ENCODE data around the gene MAP6. TPM values are rescaled to one million over a fixed set of nuclear protein-coding genes. Genes with fewer than 3 reads are reported as not detected.

The MAP6 gene
- total RNA-seq, 1 donor from 2014 or later: not detected

DNA sequence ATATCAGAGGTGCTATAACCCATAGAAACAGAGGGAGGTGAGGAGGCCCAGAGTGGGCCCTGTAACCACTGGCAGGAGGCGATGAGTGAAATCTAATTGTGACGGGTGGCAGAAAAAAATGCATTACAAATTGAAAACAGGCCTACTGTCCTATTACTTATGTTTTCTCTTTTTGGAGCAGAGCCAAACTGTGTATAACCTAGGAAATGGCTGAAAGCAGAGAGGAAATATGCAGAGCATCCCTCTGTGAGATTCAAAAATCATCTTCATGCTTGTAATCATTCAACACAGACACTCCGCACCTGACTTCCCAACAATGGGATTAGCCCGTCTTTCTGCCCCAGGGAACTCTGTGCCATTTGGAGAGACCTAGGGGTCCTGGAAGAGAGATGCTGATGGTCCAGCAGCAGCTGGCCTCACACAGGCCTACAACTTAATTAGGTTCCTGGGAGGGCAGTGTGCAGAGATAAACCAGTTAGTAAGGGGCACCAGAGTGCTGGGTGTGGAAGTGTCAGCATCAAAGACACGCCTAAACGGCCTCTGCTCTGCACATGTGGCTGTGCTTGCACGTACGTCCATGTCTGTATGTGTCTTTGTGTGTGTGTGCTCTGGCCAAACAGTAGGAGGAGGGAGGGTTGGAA lies 41.8 kb downstream of the MAP6 start:
- Histone ChIP-seq H3K27me3 (ENCODE audit: control insufficient read depth, insufficient read depth, low read length) (no peaks in the 10 kb centered on the region), H3K36me3 (ENCODE audit: control insufficient read depth, insufficient read depth, low read length) (no peaks in the 10 kb centered on the region), H3K4me3 (ENCODE audit: low read depth, low read length) (no peak overlapping the region)
- DNase-seq (ENCODE audit: low read depth) (no peak), FAIRE-seq (no peak)
- no peak for TF ChIP-seq CTCF (IDR thresholded peaks at IDR 0.05; ENCODE audit: insufficient read depth, low read length, severe bottlenecking)

DNA sequence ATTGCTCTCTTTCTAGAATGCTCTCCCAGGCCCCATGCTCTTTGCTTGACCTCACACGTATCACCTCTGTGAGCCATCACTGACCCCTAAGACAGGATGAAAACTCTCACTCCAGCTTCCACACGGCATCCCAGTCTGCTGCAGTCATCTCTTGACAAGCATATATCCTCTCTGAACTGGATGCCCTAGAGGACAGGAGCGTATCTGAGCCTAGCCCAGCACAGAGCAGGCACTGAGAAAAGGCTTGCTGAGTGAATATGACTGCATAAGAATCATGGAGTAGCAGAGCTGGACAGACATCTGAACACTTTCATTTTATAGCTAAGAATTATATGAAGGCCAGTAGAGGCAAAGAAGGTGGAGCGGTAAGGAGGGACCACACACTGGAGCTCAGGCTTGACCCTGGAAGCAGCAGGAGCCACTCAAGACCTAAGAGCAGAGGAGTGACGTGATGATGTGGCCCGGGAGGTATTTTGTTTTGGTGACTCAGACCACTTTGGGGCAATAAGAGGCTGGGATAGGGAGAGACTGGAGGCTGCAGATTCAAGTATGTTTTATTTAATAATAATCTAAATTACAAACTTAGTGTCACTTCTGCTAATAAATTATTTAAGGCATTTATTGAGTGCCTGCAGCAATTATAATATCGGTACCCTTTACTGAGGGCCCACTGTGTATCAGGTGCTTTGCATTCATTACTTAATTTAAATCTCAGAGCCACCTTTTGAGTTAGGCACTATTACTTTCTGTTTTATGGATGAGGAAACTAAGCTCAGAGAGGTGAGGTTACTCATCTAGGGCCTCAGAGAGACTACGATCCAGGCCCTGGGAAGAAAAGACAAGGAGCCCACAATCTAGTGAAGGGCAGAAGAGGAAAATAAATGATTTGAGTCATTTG lies 42.6 kb downstream of the MAP6 start:
- H3K36me3 ChIP-seq (ENCODE audit: control insufficient read depth, insufficient read depth, low read length): no peaks in the 10 kb centered on the region
- no peaks in the 10 kb centered on the region for H3K27me3 ChIP-seq (ENCODE audit: control insufficient read depth, insufficient read depth, low read length)
- no peak overlapping the region for H3K4me3 ChIP-seq (ENCODE audit: low read depth, low read length)
- peak; percentile 80 for DNase-seq (ENCODE audit: low read depth)
- TF ChIP-seq CTCF (IDR thresholded peaks at IDR 0.05; ENCODE audit: insufficient read depth, low read length, severe bottlenecking): no peak
- no peak for FAIRE-seq

GRCh38 chr11:75625021-75625420 lies 43.8 kb downstream of the MAP6 start:
- FAIRE-seq (no peak), DNase-seq (ENCODE audit: low read depth) (no peak)
- Histone ChIP-seq H3K36me3 (ENCODE audit: control insufficient read depth, insufficient read depth, low read length) (no peaks in the 10 kb centered on the region), H3K27me3 (ENCODE audit: control insufficient read depth, insufficient read depth, low read length) (no peaks in the 10 kb centered on the region), H3K4me3 (ENCODE audit: low read depth, low read length) (no peak overlapping the region)
- TF ChIP-seq CTCF (IDR thresholded peaks at IDR 0.05; ENCODE audit: insufficient read depth, low read length, severe bottlenecking): no peak

DNA sequence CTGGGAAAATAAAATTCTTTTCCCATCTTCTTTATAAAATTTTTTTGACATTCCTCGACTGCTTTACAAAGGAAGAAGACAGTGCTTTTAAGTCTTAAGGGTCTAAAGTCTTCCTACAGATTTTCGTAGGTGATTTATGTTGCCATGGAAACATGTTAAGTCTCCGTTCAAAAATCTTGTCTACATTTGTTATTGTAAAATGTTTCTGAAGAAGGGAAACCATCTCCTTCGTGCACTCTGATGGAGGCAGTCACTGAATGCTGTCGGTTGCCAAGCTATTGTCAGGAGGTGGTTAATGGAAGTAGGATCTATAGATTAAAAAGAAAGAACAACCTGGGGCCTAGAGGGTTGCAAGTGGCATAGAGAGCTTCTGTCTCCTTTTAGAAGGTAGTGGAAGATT lies 52.6 kb downstream of the MAP6 start:
- Histone ChIP-seq H3K4me3 (ENCODE audit: low read depth, low read length) (no peak overlapping the region), H3K27me3 (ENCODE audit: control insufficient read depth, insufficient read depth, low read length) (no peaks in the 10 kb centered on the region), H3K36me3 (ENCODE audit: control insufficient read depth, insufficient read depth, low read length) (no peaks in the 10 kb centered on the region)
- no peak for FAIRE-seq
- DNase-seq (ENCODE audit: low read depth): no peak
- TF ChIP-seq CTCF (IDR thresholded peaks at IDR 0.05; ENCODE audit: insufficient read depth, low read length, severe bottlenecking): no peak

DNA sequence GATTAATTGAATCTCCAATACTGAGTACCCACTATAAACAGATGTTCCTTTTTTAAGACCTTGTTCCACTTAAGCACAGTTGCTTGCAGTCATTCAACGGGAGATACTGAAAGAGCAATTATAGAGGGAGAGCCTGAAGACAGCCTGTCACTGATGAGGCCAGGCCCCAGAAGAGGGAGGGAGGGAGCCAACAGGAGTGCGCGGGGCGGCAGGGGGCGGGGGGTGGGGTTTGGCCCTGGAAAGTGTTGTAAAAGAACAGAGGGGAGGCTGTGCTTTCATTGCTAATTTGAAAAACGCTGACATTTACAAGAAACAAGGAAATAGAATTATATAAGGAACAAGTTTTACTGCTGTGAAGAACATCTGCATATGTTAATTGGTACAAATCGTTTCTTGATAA lies 53.1 kb downstream of the MAP6 start:
- Histone ChIP-seq H3K4me3 (ENCODE audit: low read depth, low read length) (no peak overlapping the region), H3K27me3 (ENCODE audit: control insufficient read depth, insufficient read depth, low read length) (no peaks in the 10 kb centered on the region), H3K36me3 (ENCODE audit: control insufficient read depth, insufficient read depth, low read length) (no peaks in the 10 kb centered on the region)
- FAIRE-seq (no peak), DNase-seq (ENCODE audit: low read depth) (no peak)
- no peak for TF ChIP-seq CTCF (IDR thresholded peaks at IDR 0.05; ENCODE audit: insufficient read depth, low read length, severe bottlenecking)
